Body of pancreas (tissue), 4 donors: ENCODE measurements around the gene CPEB2.

ENCODE experiments used
- POLR2A ChIP-seq, 3 donors: fragments of 450-650 bp; IDR thresholded peaks; one replicate each; pipeline ENCODE4 v1.6.1; 2016; ENCODE audit warnings: antibody characterized with exemption in 3 of 3, mild to moderate bottlenecking in 2 of 3
- TF ChIP-seq, protein P1 (sequence below), 7 experiments: fragments of 450-650 bp in 4 of 7; fragments of 200-600 bp in 3 of 7; sonication (generic) in 3 of 7; IDR thresholded peaks; one replicate each; pipeline ENCODE4 v1.5.1; 2016 to 2019; ENCODE audit warnings: antibody characterized with exemption in 7 of 7

DNA sequence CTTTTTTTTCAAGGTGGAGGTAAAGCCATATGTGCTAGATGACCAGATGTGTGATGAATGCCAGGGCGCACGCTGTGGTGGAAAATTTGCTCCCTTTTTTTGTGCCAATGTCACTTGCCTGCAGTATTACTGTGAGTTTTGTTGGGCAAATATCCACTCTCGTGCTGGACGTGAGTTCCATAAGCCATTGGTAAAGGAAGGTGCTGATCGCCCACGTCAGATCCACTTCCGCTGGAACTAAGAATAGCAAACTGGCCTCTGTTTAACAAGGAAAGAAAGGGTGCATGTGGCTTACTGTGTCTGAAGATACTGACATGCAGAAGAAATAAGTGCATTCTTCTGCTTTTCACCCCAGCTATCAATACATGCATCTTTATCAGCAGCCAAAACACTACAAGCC is 63.9 kb downstream of the CPEB2 start:
- TF ChIP-seq, protein P1, sequence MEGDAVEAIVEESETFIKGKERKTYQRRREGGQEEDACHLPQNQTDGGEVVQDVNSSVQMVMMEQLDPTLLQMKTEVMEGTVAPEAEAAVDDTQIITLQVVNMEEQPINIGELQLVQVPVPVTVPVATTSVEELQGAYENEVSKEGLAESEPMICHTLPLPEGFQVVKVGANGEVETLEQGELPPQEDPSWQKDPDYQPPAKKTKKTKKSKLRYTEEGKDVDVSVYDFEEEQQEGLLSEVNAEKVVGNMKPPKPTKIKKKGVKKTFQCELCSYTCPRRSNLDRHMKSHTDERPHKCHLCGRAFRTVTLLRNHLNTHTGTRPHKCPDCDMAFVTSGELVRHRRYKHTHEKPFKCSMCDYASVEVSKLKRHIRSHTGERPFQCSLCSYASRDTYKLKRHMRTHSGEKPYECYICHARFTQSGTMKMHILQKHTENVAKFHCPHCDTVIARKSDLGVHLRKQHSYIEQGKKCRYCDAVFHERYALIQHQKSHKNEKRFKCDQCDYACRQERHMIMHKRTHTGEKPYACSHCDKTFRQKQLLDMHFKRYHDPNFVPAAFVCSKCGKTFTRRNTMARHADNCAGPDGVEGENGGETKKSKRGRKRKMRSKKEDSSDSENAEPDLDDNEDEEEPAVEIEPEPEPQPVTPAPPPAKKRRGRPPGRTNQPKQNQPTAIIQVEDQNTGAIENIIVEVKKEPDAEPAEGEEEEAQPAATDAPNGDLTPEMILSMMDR (IDR thresholded peaks at IDR 0.05), result no peak
- TF ChIP-seq POLR2A (IDR thresholded peaks at IDR 0.05), result no peak
